ENCODE measurements around the gene KCNMB1. TPM values are rescaled to one million over a fixed set of nuclear protein-coding genes. Genes with fewer than 3 reads are reported as not detected.

Gene KCNMB1
- total RNA-seq, 2 experiments from 2014 or later = not detected

DNA sequence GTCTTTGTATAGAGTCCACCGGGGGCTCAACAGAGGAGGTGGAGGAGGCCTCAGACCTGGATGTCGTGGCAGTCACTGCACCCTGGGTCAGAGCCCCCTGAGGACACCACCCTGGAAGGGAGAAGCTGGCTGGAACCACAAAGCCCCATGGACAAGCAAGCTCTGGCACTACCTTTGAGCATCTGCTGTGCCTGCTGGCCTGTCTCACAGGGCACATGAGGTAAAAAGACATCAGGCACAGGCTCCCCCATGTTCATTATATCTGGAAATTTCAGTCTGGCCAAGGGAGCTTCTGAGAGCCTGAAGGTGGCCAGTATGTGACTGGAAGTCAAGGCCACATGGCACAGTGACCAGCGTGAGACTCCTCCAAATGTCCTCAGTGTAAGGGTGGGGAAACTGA, 22.9 kb downstream of the KCNMB1 start:
- Histone ChIP-seq H3K4me2 (ENCODE audit: low read length) (no peak overlapping the region), H3K4me1 (ENCODE audit: insufficient read depth, low read length, poor library complexity, severe bottlenecking) (no peaks in the 10 kb centered on the region), H4K20me1 (ENCODE audit: insufficient read depth, low read length) (no peaks in the 10 kb centered on the region), H3K27ac (ENCODE audit: low read depth, low read length, poor library complexity, severe bottlenecking) (no peak overlapping the region), H3K36me3 (ENCODE audit: insufficient read depth, low read length) (no peaks in the 10 kb centered on the region), H3K4me3 (ENCODE audit: low read depth, low read length, poor library complexity, severe bottlenecking) (no peak overlapping the region), H3K9me3 (ENCODE audit: low read length) (no peaks in the 10 kb centered on the region), H2AFZ (ENCODE audit: low read length) (no peak overlapping the region), H3K9me2 (ENCODE audit: insufficient read depth, low read length) (no peaks in the 10 kb centered on the region), H3K79me2 (ENCODE audit: insufficient read depth, low read depth, low read length) (no peaks in the 10 kb centered on the region)
- TF ChIP-seq EZH2phosphoT487 (IDR thresholded peaks at IDR 0.05; ENCODE audit: borderline replicate concordance, low read depth, low read length) = no peak
- TF ChIP-seq, protein P1, sequence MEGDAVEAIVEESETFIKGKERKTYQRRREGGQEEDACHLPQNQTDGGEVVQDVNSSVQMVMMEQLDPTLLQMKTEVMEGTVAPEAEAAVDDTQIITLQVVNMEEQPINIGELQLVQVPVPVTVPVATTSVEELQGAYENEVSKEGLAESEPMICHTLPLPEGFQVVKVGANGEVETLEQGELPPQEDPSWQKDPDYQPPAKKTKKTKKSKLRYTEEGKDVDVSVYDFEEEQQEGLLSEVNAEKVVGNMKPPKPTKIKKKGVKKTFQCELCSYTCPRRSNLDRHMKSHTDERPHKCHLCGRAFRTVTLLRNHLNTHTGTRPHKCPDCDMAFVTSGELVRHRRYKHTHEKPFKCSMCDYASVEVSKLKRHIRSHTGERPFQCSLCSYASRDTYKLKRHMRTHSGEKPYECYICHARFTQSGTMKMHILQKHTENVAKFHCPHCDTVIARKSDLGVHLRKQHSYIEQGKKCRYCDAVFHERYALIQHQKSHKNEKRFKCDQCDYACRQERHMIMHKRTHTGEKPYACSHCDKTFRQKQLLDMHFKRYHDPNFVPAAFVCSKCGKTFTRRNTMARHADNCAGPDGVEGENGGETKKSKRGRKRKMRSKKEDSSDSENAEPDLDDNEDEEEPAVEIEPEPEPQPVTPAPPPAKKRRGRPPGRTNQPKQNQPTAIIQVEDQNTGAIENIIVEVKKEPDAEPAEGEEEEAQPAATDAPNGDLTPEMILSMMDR (conservative IDR thresholded peaks at IDR 0.05; ENCODE audit: low read length) = no peak
- ChIA-PET POLR2A (no interaction called here), CTCF (ENCODE audit: unreplicated experiment) (no interaction called here)
- BruUV-seq (replicated peaks) = no TSS peak
- no peak for DNase-seq (ENCODE audit: low spot score)
- intact Hi-C loops (cut with micrococcal nuclease; ENCODE audit: unreplicated experiment) = no loop called here

DNA sequence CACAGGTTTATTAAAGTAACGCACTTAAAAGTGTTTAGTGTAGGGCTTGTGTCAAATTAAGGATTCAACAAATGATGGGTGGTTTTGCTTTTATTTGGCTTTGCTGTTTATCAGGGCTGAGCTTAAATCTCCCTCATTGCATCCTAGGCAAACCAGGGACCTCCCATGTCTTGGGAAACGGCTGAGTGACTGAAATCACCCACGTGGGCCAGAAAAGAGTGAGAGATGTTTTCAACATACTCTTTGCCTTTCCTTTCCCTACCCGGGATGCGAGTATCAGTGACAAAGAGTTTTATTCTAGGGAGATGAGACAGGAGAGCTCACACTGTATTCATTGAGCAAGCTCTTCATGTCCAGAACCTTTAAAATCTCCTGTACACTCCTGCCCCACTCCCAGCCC, 23.3 kb downstream of the KCNMB1 start:
- H4K20me1 ChIP-seq (ENCODE audit: insufficient read depth, low read length) = no peaks in the 10 kb centered on the region
- no peaks in the 10 kb centered on the region for H3K36me3 ChIP-seq (ENCODE audit: insufficient read depth, low read length)
- BruUV-seq (replicated peaks) = no TSS peak
- no peaks in the 10 kb centered on the region for H3K9me3 ChIP-seq (ENCODE audit: low read length)
- no peak overlapping the region for H2AFZ ChIP-seq (ENCODE audit: low read length)
- intact Hi-C loops (cut with micrococcal nuclease; ENCODE audit: unreplicated experiment) = no loop called here
- H3K4me3 ChIP-seq (ENCODE audit: low read depth, low read length, poor library complexity, severe bottlenecking) = no peak overlapping the region
- TF ChIP-seq, protein P1 (conservative IDR thresholded peaks at IDR 0.05; ENCODE audit: low read length) = no peak
- TF ChIP-seq EZH2phosphoT487 (IDR thresholded peaks at IDR 0.05; ENCODE audit: borderline replicate concordance, low read depth, low read length) = no peak
- no peaks in the 10 kb centered on the region for H3K9me2 ChIP-seq (ENCODE audit: insufficient read depth, low read length)
- no peak for DNase-seq (ENCODE audit: low spot score)
- H3K4me2 ChIP-seq (ENCODE audit: low read length) = no peak overlapping the region
- peaks cover under 1% of the 10 kb centered on the region for H3K4me1 ChIP-seq (ENCODE audit: insufficient read depth, low read length, poor library complexity, severe bottlenecking)
- ChIA-PET POLR2A (no interaction called here), CTCF (ENCODE audit: unreplicated experiment) (no interaction called here)
- H3K27ac ChIP-seq (ENCODE audit: low read depth, low read length, poor library complexity, severe bottlenecking) = no peak overlapping the region
- H3K79me2 ChIP-seq (ENCODE audit: insufficient read depth, low read depth, low read length) = no peaks in the 10 kb centered on the region

DNA sequence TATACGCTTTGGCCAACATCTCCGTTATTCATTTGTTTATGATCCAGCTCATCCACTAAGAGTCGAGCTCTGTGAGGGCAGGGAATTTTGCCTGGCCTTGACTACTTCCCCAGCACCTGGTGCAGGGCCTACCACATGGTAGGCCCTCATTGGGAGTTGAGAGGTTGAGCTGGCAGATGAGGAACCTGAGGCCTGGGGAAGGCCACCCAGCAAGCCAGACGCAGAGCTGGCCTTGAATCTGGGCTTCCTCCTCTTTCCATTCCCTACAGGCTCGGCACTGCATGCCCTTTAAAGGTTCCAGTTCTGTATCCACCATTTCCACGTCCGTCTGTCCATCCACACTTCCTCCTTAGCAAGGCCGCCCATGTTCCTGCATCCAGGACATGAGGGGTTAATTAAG, 24.2 kb downstream of the KCNMB1 start:
- intact Hi-C loops (cut with micrococcal nuclease; ENCODE audit: unreplicated experiment) = no loop called here
- no TSS peak for BruUV-seq (replicated peaks)
- no peaks in the 10 kb centered on the region for H3K9me2 ChIP-seq (ENCODE audit: insufficient read depth, low read length)
- H3K4me2 ChIP-seq (ENCODE audit: low read length) = no peak overlapping the region
- peaks cover 2% of the 10 kb centered on the region for H3K4me1 ChIP-seq (ENCODE audit: insufficient read depth, low read length, poor library complexity, severe bottlenecking)
- no peak overlapping the region for H2AFZ ChIP-seq (ENCODE audit: low read length)
- DNase-seq (ENCODE audit: low spot score) = no peak
- H3K36me3 ChIP-seq (ENCODE audit: insufficient read depth, low read length) = no peaks in the 10 kb centered on the region
- no peaks in the 10 kb centered on the region for H3K79me2 ChIP-seq (ENCODE audit: insufficient read depth, low read depth, low read length)
- ChIA-PET CTCF (ENCODE audit: unreplicated experiment) (no interaction called here), POLR2A (no interaction called here)
- no peak overlapping the region for H3K4me3 ChIP-seq (ENCODE audit: low read depth, low read length, poor library complexity, severe bottlenecking)
- TF ChIP-seq, protein P1 (conservative IDR thresholded peaks at IDR 0.05; ENCODE audit: low read length) = no peak
- no peaks in the 10 kb centered on the region for H4K20me1 ChIP-seq (ENCODE audit: insufficient read depth, low read length)
- H3K27ac ChIP-seq (ENCODE audit: low read depth, low read length, poor library complexity, severe bottlenecking) = no peak overlapping the region
- H3K9me3 ChIP-seq (ENCODE audit: low read length) = no peaks in the 10 kb centered on the region

All from OCI-LY7 (cell line).